Fibroblast of the aortic adventitia (primary cell): ENCODE measurements around the gene TRPM3. TPM values are rescaled to one million over a fixed set of nuclear protein-coding genes. Genes with fewer than 3 reads are reported as not detected.
A peak's percentile ranks its signal among the peaks of the same experiment; 100 is the strongest.

Experiments used
- DNase-seq: peaks from one replicate; pipeline ENCODE4 v3.0.0-alpha.2; 2010; ENCODE audit warnings: low read depth
- H3K4me3 ChIP-seq: 2 replicates; pipeline ENCODE4 v1.5.1; 2011; ENCODE audit warnings: low read depth, mild to moderate bottlenecking, control low read depth, low read length, moderate library complexity
- total RNA-seq: library from RNA; depleted of rRNA; stranded (reverse); fragments of >200 nt; gene quantifications from 2 replicates; pipeline ENCODE4 v1.2.3, GENCODE V29; 2012; ENCODE audit warnings: low replicate concordance
- TF ChIP-seq, protein P1 (sequence below): IDR thresholded peaks from 2 replicates; pipeline ENCODE4 v1.5.1; 2011; ENCODE audit warnings: mild to moderate bottlenecking, low read length, control low read depth, inconsistent platforms; ENCODE audit not compliant: insufficient read depth

The TRPM3 gene
- total RNA-seq, 1 donor = 8.8 TPM

DNA sequence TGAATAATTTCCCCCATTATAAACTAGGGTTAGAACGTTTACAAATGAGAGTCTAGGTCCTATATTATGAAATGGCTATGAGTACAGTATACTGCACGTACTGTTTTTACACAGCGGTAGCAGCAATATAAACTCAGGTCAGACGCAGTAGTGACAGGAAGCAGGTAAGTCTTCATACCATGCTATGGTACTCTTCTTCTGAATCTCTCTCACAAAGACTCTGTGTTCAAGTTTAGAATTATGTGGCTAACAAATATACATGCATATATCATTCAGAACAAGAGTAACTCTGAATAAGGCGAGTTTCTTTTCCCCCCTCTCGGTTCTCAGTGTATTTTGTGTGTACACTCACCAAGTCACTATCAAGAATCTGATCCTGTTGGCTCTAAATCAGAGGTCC, 592.0 kb downstream of the TRPM3 start:
- DNase-seq = no peak
- TF ChIP-seq, protein P1, sequence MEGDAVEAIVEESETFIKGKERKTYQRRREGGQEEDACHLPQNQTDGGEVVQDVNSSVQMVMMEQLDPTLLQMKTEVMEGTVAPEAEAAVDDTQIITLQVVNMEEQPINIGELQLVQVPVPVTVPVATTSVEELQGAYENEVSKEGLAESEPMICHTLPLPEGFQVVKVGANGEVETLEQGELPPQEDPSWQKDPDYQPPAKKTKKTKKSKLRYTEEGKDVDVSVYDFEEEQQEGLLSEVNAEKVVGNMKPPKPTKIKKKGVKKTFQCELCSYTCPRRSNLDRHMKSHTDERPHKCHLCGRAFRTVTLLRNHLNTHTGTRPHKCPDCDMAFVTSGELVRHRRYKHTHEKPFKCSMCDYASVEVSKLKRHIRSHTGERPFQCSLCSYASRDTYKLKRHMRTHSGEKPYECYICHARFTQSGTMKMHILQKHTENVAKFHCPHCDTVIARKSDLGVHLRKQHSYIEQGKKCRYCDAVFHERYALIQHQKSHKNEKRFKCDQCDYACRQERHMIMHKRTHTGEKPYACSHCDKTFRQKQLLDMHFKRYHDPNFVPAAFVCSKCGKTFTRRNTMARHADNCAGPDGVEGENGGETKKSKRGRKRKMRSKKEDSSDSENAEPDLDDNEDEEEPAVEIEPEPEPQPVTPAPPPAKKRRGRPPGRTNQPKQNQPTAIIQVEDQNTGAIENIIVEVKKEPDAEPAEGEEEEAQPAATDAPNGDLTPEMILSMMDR = no peak
- no peak overlapping the region for H3K4me3 ChIP-seq

DNA sequence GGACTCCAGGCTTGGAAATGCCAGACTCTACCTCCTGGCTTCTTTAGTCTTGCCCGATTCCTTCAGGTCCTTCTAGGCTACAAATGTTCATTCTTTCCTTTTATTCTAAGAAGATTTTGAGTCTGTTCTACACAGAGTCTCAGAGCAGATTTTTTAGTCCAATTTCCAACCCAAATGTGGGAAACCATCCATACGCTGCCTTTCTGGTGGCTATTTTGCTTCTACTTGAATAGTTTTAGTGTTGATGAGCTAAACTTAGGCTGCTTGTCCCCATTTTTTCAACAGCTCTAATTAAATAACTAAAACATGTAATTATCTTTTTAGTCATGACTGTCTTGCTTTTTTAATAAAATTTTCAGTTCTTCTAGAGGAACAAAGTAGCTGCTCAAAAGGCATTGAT, 594.5 kb downstream of the TRPM3 start:
- H3K4me3 ChIP-seq = no peak overlapping the region
- DNase-seq = no peak
- TF ChIP-seq, protein P1 = no peak

DNA sequence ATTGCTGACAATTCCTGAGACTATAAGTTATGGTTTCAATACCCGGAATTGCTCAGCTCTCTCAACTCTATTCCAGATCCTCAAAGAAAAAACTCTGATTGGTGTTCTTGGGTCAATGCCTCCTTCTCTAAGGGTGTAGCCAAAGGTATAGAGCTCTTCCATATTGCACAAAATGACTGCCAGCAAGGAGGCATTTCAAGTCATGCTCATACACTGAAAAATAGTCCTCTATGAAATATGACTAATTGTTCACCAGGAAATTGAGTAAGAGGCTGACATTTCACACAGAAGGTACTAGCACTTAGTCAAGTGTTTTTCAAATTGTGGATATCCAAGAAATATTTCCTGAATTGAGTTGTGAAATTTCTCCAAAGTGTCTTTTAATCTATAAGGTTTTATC, 595.9 kb downstream of the TRPM3 start:
- TF ChIP-seq, protein P1 = no peak
- no peak overlapping the region for H3K4me3 ChIP-seq
- peak; percentile 73 for DNase-seq

DNA sequence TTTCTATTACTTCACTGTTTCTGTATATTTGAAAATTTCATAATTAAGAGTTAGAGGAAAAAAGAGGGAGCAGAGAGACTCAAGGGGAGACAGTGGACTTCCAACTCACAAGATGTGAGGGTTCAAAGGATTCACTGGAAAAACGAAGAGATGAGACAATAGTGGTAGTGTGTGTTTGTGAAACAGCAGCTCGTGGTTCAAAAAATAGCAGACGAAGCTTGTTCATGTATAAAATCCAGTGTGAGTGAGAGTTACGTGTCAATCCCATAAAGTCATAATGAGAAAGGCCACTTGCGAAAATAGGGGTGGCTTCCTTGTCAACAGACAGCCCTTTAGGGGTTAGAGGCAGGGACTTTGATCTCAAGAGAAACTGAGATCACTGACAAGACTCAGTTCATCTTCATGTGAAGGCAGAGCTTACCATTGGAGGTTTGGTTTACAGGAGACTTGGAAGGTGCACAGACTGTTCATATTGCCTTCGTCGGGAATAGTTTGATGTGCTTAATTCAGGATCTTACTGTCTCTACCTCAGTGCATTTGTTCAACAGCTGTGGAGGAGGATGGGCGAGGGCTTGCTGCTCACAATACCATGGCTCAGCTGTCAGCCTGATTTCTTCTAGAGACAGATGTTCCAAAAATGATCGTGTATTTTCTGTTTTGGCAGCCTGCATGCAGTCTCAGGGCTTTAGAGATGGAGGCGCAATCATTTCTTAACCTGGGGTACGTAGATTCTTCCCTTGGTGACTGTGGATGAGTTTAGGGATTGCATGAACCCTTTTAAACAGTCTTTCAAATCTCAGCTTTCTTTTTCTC, 601.3 kb downstream of the TRPM3 start:
- DNase-seq = no peak
- H3K4me3 ChIP-seq = no peak overlapping the region
- TF ChIP-seq, protein P1 = no peak

DNA sequence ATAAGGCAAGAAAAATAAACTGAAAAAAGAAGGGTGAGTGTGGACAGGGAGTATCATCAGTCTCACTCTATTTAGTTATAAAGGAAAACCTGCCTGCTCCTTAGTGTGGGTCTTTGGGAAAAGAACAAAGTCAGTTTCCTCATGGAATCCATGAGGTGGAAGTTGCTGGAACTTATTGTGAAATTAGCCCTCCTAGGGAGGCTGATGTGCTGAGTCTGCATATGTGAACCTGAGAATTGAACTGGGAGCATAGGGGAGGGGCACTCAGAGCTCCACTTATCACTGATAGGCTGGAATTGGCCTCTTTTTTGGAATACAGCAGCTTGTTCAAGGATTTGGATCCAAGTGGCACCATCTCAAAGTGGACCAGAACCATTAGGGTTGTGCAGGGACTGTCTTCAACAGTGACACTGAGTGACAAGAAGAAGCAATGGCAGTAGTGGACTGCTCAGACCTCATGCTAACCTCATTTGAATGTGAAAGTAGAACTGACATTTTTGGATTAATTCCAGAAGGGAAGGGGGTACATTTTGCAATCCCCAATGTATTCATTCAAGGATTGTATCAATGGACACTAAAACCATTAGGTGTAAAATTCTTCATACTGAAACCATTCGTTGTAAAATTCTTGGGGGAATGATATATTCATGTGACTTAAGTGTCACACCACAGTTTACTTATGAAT, 603.4 kb downstream of the TRPM3 start:
- H3K4me3 ChIP-seq = no peak overlapping the region
- no peak for DNase-seq
- TF ChIP-seq, protein P1 = no peak

DNA sequence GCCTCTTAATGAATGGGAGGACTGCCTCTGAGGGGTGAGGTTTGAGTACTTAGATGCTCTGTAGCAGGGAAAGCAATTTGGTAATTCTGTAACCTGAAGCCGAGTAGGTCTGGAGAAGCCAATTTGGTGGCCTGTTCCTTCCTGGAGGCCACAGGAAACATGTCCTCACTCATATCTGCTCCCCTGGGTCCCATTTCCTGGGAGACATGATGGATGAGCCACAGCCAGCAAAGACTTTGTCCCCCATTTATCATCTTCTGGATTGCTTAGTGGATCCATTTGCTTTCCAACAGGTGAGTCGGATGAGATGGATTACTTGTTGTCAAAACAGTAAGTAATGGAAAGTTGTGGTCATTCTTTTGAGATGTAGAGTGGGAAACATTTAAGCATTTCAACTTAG, 607.1 kb downstream of the TRPM3 start:
- TF ChIP-seq, protein P1 = no peak
- DNase-seq = no peak
- H3K4me3 ChIP-seq = no peak overlapping the region
